ENCODE data around the gene UVRAG. TPM values are rescaled to one million over a fixed set of nuclear protein-coding genes. Genes with fewer than 3 reads are reported as not detected.
"Not testable (repeated sequence)": the region's sequence is repeated elsewhere in the genome, so short reads cannot be mapped to it uniquely, and the experiment has no call there.

UVRAG gene
- total RNA-seq, 1 donor from 2014 or later, result 14.7 TPM

DNA sequence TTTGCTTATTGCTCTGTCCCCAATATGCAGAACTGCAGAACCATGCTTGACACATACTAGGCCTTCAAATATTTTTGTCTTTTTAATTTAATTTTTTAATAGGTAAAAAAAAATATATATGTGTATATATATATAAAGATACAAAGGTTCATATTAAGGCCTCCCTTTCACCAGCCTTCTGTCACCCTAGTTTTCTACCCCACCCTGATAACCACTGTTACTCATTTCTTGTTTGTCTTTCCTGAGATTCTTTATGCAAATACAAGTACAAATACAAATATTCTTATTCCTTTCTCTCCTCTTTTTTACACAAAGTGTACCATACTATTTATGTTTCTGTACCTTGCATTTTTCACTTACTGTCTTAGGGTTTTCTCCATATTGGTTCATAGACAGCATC, 43.0 kb downstream of the UVRAG start:
- ATAC-seq (ENCODE audit: poor library complexity) (no peak), DNase-seq (no peak)
- intact Hi-C loops (cut with DNase I), result no loop called here

GRCh38 chr11:75858613-75859012, 43.6 kb downstream of the UVRAG start:
- intact Hi-C loops (cut with DNase I), result no loop called here
- no peak for ATAC-seq (ENCODE audit: poor library complexity)
- DNase-seq, result no peak

- ATAC-seq (ENCODE audit: poor library complexity) (no peak), DNase-seq (no peak)
- intact Hi-C loops (cut with DNase I), result no loop called here
These were observed 44.6 kb downstream of the UVRAG start for GRCh38 chr11:75859614-75860013.

- ATAC-seq (ENCODE audit: poor library complexity) (no peak), DNase-seq (no peak)
- intact Hi-C loops (cut with DNase I), result no loop called here
These were observed 47.4 kb downstream of the UVRAG start for GRCh38 chr11:75862437-75862836.

- intact Hi-C loops (cut with DNase I), result loop anchor here (2.0 kb wide), 1 partner anchor 65 kb away; no protein-coding TSS in a partner anchor
- DNase-seq (no peak), ATAC-seq (ENCODE audit: poor library complexity) (peak; percentile 81)
These were observed 52.9 kb downstream of the UVRAG start for GRCh38 chr11:75867778-75868374.

- peak; percentile 24 for ATAC-seq (ENCODE audit: poor library complexity)
- intact Hi-C loops (cut with DNase I), result no loop called here
- no peak for DNase-seq
These were observed 54.0 kb downstream of the UVRAG start for GRCh38 chr11:75868990-75869389.

GRCh38 chr11:75869661-75870455, 54.8 kb downstream of the UVRAG start:
- ATAC-seq (ENCODE audit: poor library complexity) (no peak), DNase-seq (no peak)
- intact Hi-C loops (cut with DNase I), result no loop called here

- DNase-seq (no peak), ATAC-seq (ENCODE audit: poor library complexity) (no peak)
- intact Hi-C loops (cut with DNase I), result no loop called here
These were observed 57.9 kb downstream of the UVRAG start for GRCh38 chr11:75872887-75873416.

DNA sequence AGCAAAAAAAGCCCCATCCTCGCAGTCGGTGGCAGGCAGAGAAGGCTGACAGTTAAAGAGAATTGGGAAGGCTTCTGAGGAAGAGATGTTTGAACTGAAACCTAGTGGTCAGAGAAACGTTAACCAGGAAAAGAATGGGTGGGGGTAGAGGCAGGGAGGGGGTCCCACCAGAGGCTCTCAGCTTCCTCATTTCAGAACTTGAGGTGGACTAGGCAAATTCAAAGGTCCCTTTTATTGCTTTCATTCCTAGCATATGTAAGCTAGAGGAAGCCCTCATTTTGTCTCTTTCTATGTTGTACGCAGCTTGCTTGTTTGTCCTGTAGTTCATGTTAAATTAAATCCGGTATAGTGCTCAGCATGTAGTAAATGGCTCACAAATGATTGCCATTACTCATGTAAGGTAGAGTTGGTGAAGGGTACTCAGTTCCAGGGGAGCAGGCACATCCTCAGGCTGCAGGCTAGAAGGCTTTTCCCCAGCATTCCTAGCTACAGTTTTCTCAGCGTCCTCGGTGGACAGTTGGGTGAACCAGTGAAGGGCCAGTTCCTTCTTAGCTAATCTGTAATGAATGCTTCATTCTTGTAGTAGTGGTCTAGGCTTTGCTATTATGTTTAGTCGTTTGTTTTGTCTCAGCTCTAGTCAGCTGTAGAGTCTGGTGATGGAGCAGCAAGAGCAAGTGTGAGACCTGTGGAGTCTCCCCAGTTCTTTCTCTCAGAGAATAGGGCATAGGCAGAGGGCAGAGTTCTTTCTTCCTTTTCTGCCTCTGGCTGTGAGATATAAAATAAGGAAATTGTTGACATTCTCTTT, 58.6 kb downstream of the UVRAG start:
- DNase-seq, result no peak
- ATAC-seq (ENCODE audit: poor library complexity), result no peak
- intact Hi-C loops (cut with DNase I), result no loop called here

- no peak for DNase-seq
- no peak for ATAC-seq (ENCODE audit: poor library complexity)
- intact Hi-C loops (cut with DNase I), result no loop called here
These were observed 59.8 kb downstream of the UVRAG start for GRCh38 chr11:75874684-75875341.

DNA sequence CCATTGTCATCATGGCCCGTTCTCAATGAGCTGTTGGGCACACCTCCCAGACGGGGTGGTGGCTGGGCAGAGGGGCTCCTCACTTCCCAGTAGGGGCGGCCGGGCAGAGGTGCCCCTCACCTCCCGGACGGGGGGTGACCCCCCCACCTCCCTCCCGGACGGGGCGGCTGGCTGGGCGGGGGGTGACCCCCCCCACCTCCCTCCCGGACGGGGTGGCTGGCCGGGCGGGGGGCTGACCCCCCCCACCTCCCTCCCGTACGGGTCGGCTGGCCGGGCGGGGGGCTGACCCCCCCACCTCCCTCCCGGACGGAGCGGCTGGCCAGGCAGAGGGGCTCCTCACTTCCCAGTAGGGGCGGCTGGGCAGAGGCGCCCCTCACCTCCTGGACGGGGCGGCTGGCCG, 62.3 kb downstream of the UVRAG start:
- DNase-seq; intact Hi-C loops (cut with DNase I); ATAC-seq (ENCODE audit: poor library complexity): not testable (repeated sequence)

- intact Hi-C loops (cut with DNase I); ATAC-seq (ENCODE audit: poor library complexity); DNase-seq: not testable (repeated sequence)
These were observed 62.9 kb downstream of the UVRAG start for GRCh38 chr11:75877931-75878330.

- intact Hi-C loops (cut with DNase I), result no loop called here
- ATAC-seq (ENCODE audit: poor library complexity) (no peak), DNase-seq (no peak)
These were observed 63.9 kb downstream of the UVRAG start for GRCh38 chr11:75878933-75879332.

DNA sequence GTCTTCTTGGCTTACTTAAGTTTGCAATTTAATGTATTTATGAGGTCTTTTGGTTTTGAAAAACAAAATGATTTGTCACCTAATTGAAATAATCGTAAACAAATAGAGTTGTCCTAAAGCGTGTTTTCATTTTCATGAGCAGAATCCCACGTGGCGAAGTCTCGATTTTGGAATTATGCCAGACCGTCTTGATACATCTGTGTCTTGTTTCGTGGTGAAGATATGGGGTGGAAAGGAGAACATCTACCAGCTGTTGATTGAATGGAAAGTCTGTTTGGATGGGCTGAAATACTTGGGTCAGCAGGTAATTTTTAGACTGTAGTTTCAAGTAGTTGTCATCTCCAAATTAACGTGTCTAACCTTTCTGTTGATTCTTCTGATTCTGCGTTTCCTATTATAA, 64.7 kb downstream of the UVRAG start:
- intact Hi-C loops (cut with DNase I), result no loop called here
- ATAC-seq (ENCODE audit: poor library complexity), result no peak
- DNase-seq, result no peak

- ATAC-seq (ENCODE audit: poor library complexity); intact Hi-C loops (cut with DNase I); DNase-seq: not testable (repeated sequence)
These were observed 65.3 kb downstream of the UVRAG start for GRCh38 chr11:75880343-75880742.

DNA sequence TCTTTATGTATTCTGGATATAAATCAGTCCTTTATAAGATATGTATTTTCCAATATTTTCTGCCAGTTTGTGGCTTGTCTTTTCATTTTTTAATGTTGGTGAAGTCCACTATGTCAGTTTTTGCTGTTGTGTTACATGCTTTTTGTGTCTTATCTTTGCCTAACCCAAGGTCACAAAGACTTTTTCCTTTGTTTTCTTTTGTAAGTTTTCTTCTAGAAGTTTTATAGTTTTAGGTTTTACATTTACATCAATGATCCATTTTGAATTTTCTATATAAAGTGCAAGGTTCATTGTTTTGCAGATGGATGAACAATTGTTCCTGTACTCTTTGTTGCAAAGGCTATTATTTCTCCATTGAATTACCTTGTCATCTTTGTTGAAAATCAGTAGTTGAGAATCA, 69.3 kb downstream of the UVRAG start:
- ATAC-seq (ENCODE audit: poor library complexity) (no peak), DNase-seq (no peak)
- intact Hi-C loops (cut with DNase I), result no loop called here

- intact Hi-C loops (cut with DNase I), result no loop called here
- DNase-seq (no peak), ATAC-seq (ENCODE audit: poor library complexity) (no peak)
These were observed 73.4 kb downstream of the UVRAG start for GRCh38 chr11:75888416-75888815.

DNA sequence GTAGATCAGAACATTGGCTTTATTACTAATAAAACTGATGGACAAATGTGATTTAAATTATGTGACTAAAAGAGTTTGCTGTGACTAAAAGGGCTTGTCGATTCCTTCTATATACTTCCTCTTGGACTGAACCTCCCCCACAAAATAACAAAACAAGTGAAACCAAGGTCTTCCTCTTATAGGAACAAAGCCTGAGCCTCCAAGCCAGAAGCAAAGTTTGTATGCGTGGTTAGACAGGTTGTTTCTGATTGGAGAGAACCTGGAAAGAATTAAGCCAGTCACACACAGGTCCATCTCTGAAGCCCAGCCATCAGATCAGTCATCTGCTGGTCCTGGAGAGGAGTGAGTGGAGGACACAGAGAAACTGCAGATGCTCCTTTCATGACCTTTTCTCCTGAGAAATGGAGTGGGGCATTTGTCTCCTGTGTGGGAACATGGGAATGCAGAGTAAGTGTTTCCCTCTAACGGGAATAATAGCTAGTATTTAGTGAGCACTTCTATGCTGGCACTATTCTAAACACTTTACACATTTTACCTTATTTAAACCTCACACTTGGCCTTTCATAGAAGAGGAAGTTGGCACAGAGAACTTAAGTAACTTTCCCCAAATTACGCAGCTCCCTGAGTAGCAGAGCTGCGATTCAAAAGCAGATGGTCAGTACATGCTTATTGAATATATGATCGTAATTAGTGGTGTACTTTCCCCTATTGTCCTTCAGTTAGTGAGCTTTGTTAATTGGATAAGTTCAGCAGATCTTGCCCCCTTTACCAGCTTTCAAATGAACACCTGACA, 77.1 kb downstream of the UVRAG start:
- peak; percentile 61 for ATAC-seq (ENCODE audit: poor library complexity)
- intact Hi-C loops (cut with DNase I), result no loop called here

More for the DNA sequence above, 77.1 kb downstream of the UVRAG start:
- DNase-seq, result no peak
